Body of pancreas (tissue), 4 donors: Measurements from ENCODE around the gene TXNRD2. TPM values are rescaled to one million over a fixed set of nuclear protein-coding genes. Genes with fewer than 3 reads are reported as not detected.

Experiments used
- ATAC-seq: fragments of 150-250 bp; one replicate; pipeline ENCODE4 v1.9.1; 2016
- DNase-seq, 4 donors: peaks; one replicate each; pipeline ENCODE4 v3.0.0-alpha.2; 2019
- H3K27ac ChIP-seq, 4 donors: fragments of 200-600 bp; sonication (generic); 1 replicate in 3 of 4; 2 replicates in 1 of 4; pipeline versions ENCODE4 v1.5.1 to v1.6.1; 2016 to 2019; ENCODE audit warnings: mild to moderate bottlenecking in 1 of 4, mixed read lengths in 1 of 4, moderate library complexity in 1 of 4
- H3K27me3 ChIP-seq, 2 donors: fragments of 200-600 bp; sonication (generic); one replicate each; pipeline ENCODE4 v1.6.0; 2016; ENCODE audit warnings: mild to moderate bottlenecking in 1 of 2
- H3K36me3 ChIP-seq, 2 donors: fragments of 200-600 bp; sonication (generic); replicated peaks in 1 of 2; 2 replicates each; pipeline ENCODE4 v1.5.1; 2016; ENCODE audit warnings: low read depth in 2 of 2; ENCODE audit not compliant: insufficient read depth in 1 of 2
- H3K4me1 ChIP-seq: fragments of 200-600 bp; sonication (generic); one replicate; pipeline ENCODE4 v1.6.0; 2016
- H3K4me3 ChIP-seq, 2 donors: fragments of 200-600 bp; sonication (generic); 1 replicate in 1 of 2; 2 replicates in 1 of 2; pipeline ENCODE4 v1.5.1; 2016 to 2019
- H3K9me3 ChIP-seq, 3 donors: fragments of 200-600 bp; sonication (generic); 1 replicate in 2 of 3; 2 replicates in 1 of 3; pipeline ENCODE4 v1.5.1; 2016
- POLR2A ChIP-seq, 3 donors: fragments of 450-650 bp; IDR thresholded peaks; one replicate each; pipeline ENCODE4 v1.6.1; 2016; ENCODE audit warnings: antibody characterized with exemption in 3 of 3, mild to moderate bottlenecking in 2 of 3
- WGBS, 2 donors: methylation state at CpG; one replicate each; pipeline ENCODE4 v1.1.5; 2017; 5-methylcytosine and 5-hydroxymethylcytosine counted together
- intact Hi-C: fragments of 100-400 bp; cut with DNase I; formaldehyde crosslinking; loops from one replicate; pipeline ENCODE4 v1.15.1; 2023
- microRNA-seq, 2 donors: library from miRNA; unstranded; fragments of <30 nt; microRNA quantifications; one replicate each; pipeline ENCODE4, GENCODE V29; 2016; ENCODE audit warnings: borderline number of aligned reads in 2 of 2, borderline replicate concordance in 2 of 2
- total RNA-seq, 2 donors: library from RNA; depleted of rRNA; stranded (reverse); fragments of >200 nt; gene quantifications; one replicate each; pipeline ENCODE4 v1.1.0, GENCODE V29; 2016
- TF ChIP-seq, protein P1 (sequence below), 7 experiments: fragments of 450-650 bp in 4 of 7; fragments of 200-600 bp in 3 of 7; sonication (generic) in 3 of 7; IDR thresholded peaks; one replicate each; pipeline ENCODE4 v1.5.1; 2016 to 2019; ENCODE audit warnings: antibody characterized with exemption in 7 of 7

The TXNRD2 gene
- total RNA-seq, 2 donors from 2014 or later: 22.1 to 23.6 TPM

DNA sequence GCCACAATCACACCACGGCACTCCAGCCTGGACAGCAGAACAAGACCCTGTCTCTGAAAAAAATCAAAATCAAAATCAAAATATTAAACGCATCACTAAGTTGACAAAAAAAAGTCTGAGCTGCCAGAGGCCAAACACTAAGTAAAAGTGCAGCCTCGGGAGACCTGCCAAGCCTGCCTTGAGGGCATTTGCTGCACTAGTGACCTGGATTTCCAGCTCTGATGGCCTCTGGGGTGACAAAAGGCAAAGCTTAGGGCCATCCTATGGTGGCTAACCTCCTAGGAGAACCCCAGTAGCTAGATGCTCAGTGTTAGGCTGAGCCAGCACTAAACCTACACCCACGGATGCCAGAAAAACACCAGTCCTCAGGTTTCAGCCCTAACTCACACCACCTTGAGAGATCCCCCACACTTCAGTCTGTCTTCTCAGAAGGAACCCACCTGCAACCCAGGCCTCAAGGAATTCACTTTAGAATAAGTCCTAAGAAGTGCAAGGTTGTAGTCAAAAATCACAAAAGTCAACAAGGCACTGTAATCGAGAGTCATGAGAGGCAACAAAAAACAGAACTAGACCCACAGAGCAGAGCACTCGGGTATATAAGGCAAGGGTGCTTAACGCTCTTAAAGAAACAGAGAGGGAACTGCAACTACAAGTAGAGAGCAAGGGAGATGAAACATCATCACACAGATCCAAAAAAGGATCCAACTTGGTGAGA, 115.6 kb downstream of the TXNRD2 start:
- no peak overlapping the region for H3K27ac ChIP-seq
- no peaks in the 10 kb centered on the region for H3K9me3 ChIP-seq
- H3K27me3 ChIP-seq: no peaks in the 10 kb centered on the region
- TF ChIP-seq, protein P1, sequence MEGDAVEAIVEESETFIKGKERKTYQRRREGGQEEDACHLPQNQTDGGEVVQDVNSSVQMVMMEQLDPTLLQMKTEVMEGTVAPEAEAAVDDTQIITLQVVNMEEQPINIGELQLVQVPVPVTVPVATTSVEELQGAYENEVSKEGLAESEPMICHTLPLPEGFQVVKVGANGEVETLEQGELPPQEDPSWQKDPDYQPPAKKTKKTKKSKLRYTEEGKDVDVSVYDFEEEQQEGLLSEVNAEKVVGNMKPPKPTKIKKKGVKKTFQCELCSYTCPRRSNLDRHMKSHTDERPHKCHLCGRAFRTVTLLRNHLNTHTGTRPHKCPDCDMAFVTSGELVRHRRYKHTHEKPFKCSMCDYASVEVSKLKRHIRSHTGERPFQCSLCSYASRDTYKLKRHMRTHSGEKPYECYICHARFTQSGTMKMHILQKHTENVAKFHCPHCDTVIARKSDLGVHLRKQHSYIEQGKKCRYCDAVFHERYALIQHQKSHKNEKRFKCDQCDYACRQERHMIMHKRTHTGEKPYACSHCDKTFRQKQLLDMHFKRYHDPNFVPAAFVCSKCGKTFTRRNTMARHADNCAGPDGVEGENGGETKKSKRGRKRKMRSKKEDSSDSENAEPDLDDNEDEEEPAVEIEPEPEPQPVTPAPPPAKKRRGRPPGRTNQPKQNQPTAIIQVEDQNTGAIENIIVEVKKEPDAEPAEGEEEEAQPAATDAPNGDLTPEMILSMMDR (IDR thresholded peaks at IDR 0.05): no peak
- TF ChIP-seq POLR2A (IDR thresholded peaks at IDR 0.05): no peak
- WGBS, 2 donors: 84 to 89% methylated on average over 7 of the region's 7 CpGs
- DNase-seq: peak in 2 of 4 donors; percentile 2 to 5
- intact Hi-C loops: no loop called here
- H3K4me3 ChIP-seq: no peak overlapping the region
- H3K4me1 ChIP-seq: no peaks in the 10 kb centered on the region
- H3K36me3 ChIP-seq: no peaks in the 10 kb centered on the region
- no peak for ATAC-seq

Small RNAs within 50 kb of the gene (microRNA-seq; reads per million reads assigned to microRNA genes)
- 0 reads per million in 2 donors for gene MIR4761

Other genes with a start within 250 kb of the TXNRD2 start
- 10 to 100 TPM; 15.0 to 15.2 TPM for gene SEPTIN5, start 227.3 kb downstream of the TXNRD2 start, total RNA-seq
- gene GP1BB, start 218.3 kb downstream of the TXNRD2 start, total RNA-seq: 10 to 100 TPM in 1 of 2 donors, 1 to 10 TPM in 1; 6.2 to 29.7 TPM
- 1 to 10 TPM in 1 of 2 donors, not detected in 1; 1.0 TPM for gene TBX1, start 181.0 kb downstream of the TXNRD2 start, total RNA-seq
- 1 to 10 TPM; 1.3 to 3.3 TPM for gene GNB1L, start 86.9 kb downstream of the TXNRD2 start, total RNA-seq
- 10 to 100 TPM; 10.2 to 14.8 TPM for gene RTL10, start 86.9 kb downstream of the TXNRD2 start, total RNA-seq
- 10 to 100 TPM; 85.6 to 98.2 TPM for gene COMT, start within 50 bp of the TXNRD2 start, total RNA-seq
- 100 to 1,000 TPM in 1 of 2 donors, 10 to 100 TPM in 1; 36.6 to 150 TPM for gene ARVCF, start 75.0 kb upstream of the TXNRD2 start, total RNA-seq
- gene TANGO2, start 79.3 kb upstream of the TXNRD2 start, total RNA-seq: 10 to 100 TPM; 10.5 to 19.7 TPM
- 10 to 100 TPM; 25.7 to 53.4 TPM for gene DGCR8, start 138.4 kb upstream of the TXNRD2 start, total RNA-seq
- gene RANBP1, start 174.3 kb upstream of the TXNRD2 start, total RNA-seq: 100 to 1,000 TPM in 1 of 2 donors, 10 to 100 TPM in 1; 69.3 to 134 TPM
- gene TRMT2A, start 175.4 kb upstream of the TXNRD2 start, total RNA-seq: 10 to 100 TPM; 76.8 to 98.6 TPM
- 10 to 100 TPM; 20.0 to 21.4 TPM for gene ZDHHC8, start 190.0 kb upstream of the TXNRD2 start, total RNA-seq
- not detected for gene CCDC188, start 209.2 kb upstream of the TXNRD2 start, total RNA-seq